Stimulated activated CD8-positive, alpha-beta memory T cell treated with anti-CD3 and anti-CD28 coated beads, Interleukin-4, amount 100 ng/mL, for 48 hours (primary cell): Measurements from ENCODE around the gene SLC24A3.

Experiments
- DNase-seq: peaks from one replicate; pipeline ENCODE4 v3.0.0-alpha.2; 2020

Gene SLC24A3

GRCh38 chr20:19244291-19244690 lies 31.8 kb downstream of the SLC24A3 start:
- DNase-seq, result no peak

- no peak for DNase-seq
Measured at GRCh38 chr20:19249106-19249879, 36.9 kb downstream of the SLC24A3 start.

GRCh38 chr20:19250346-19250745 lies 37.9 kb downstream of the SLC24A3 start:
- DNase-seq, result no peak

- no peak for DNase-seq
Measured at GRCh38 chr20:19251506-19251905, 39.1 kb downstream of the SLC24A3 start.

- no peak for DNase-seq
Measured at GRCh38 chr20:19251958-19252357, 39.5 kb downstream of the SLC24A3 start.

GRCh38 chr20:19252451-19253120 lies 40.1 kb downstream of the SLC24A3 start:
- DNase-seq, result no peak

GRCh38 chr20:19253316-19253715 lies 40.9 kb downstream of the SLC24A3 start:
- DNase-seq, result no peak

- DNase-seq, result no peak
Measured at GRCh38 chr20:19253916-19254820, 41.7 kb downstream of the SLC24A3 start.

GRCh38 chr20:19254956-19255355 lies 42.5 kb downstream of the SLC24A3 start:
- DNase-seq, result no peak

GRCh38 chr20:19256085-19256484 lies 43.6 kb downstream of the SLC24A3 start:
- no peak for DNase-seq

GRCh38 chr20:19256906-19257595 lies 44.6 kb downstream of the SLC24A3 start:
- no peak for DNase-seq

- no peak for DNase-seq
Measured at GRCh38 chr20:19257865-19258264, 45.4 kb downstream of the SLC24A3 start.

GRCh38 chr20:19259141-19259591 lies 46.7 kb downstream of the SLC24A3 start:
- DNase-seq, result no peak

GRCh38 chr20:19260412-19261090 lies 48.1 kb downstream of the SLC24A3 start:
- DNase-seq, result no peak

- DNase-seq, result no peak
Measured at GRCh38 chr20:19264191-19264590, 51.7 kb downstream of the SLC24A3 start.

GRCh38 chr20:19265646-19266374 lies 53.4 kb downstream of the SLC24A3 start:
- no peak for DNase-seq

GRCh38 chr20:19268426-19268825 lies 56.0 kb downstream of the SLC24A3 start:
- DNase-seq, result no peak

- no peak for DNase-seq
Measured at GRCh38 chr20:19269737-19270340, 57.4 kb downstream of the SLC24A3 start.

- DNase-seq, result no peak
Measured at GRCh38 chr20:19271879-19272651, 59.6 kb downstream of the SLC24A3 start.
